K562 (cell line): ENCODE data around the gene SHLD1. TPM values are rescaled to one million over a fixed set of nuclear protein-coding genes. Genes with fewer than 3 reads are reported as not detected.

ENCODE experiments used
- BCOR ChIP-seq: fragments of 450-650 bp; IDR thresholded peaks from 2 replicates; pipeline ENCODE4 v1.6.1; 2016
- CBX5 ChIP-seq: IDR thresholded peaks from 2 replicates; pipeline ENCODE4 v1.6.1; 2014; ENCODE audit warnings: low read depth, borderline replicate concordance
- FIP1L1 ChIP-seq: fragments of 200-400 bp; formaldehyde crosslinking; IDR thresholded peaks from 2 replicates; pipeline ENCODE4 v1.6.1; 2018; ENCODE audit warnings: mild to moderate bottlenecking, low read depth, low read length; ENCODE audit not compliant: poor library complexity, severe bottlenecking
- FOXP1 ChIP-seq: sonication (generic); formaldehyde crosslinking; IDR thresholded peaks from 2 replicates; pipeline ENCODE4 v1.8.0; 2022; ENCODE audit warnings: mild to moderate bottlenecking, missing genetic modification reagents
- GTF2A2 ChIP-seq: IDR thresholded peaks from 2 replicates; pipeline ENCODE4 v1.6.1; 2016; ENCODE audit warnings: mild to moderate bottlenecking, missing genetic modification characterization, missing compliant biosample characterization
- HMGN3 ChIP-seq: IDR thresholded peaks from 2 replicates; pipeline ENCODE4 v1.6.1; 2011; ENCODE audit warnings: borderline replicate concordance, low read depth, mild to moderate bottlenecking, mixed read lengths, low read length; ENCODE audit not compliant: insufficient read length; ENCODE audit errors: extremely low read depth
- ILF3 ChIP-seq: fragments of 450-650 bp; IDR thresholded peaks from 2 replicates; pipeline ENCODE4 v1.6.1; 2018; ENCODE audit warnings: antibody characterized with exemption, mild to moderate bottlenecking, moderate library complexity, borderline replicate concordance
- MBD2 ChIP-seq: sonication (generic); IDR thresholded peaks from 2 replicates; pipeline ENCODE4 v1.6.1; 2016; ENCODE audit warnings: low read depth, borderline replicate concordance
- POLR2G ChIP-seq: fragments of 200-400 bp; formaldehyde crosslinking; IDR thresholded peaks from 2 replicates; pipeline ENCODE4 v1.6.1; 2017; ENCODE audit warnings: low read depth, mild to moderate bottlenecking, antibody characterized with exemption, low read length, moderate library complexity
- STAG1 ChIP-seq: sonication (generic); formaldehyde crosslinking; IDR thresholded peaks from 2 replicates; pipeline ENCODE4 v1.5.0; 2020; ENCODE audit warnings: missing genetic modification reagents, borderline replicate concordance
- TARDBP ChIP-seq: fragments of 450-650 bp; IDR thresholded peaks from 2 replicates; pipeline ENCODE4 v1.6.1; 2016
- WHSC1 ChIP-seq: IDR thresholded peaks from one replicate; pipeline ENCODE4 v1.6.1; 2012; ENCODE audit warnings: low read length, control low read depth, inconsistent platforms
- ZNF133 ChIP-seq: fragments of 250-450 bp; sonication (Bioruptor Pico); IDR thresholded peaks from 2 replicates; pipeline ENCODE4 v1.4.0; 2020; ENCODE audit warnings: mild to moderate bottlenecking
- ZNF24 ChIP-seq: fragments of 450-650 bp; IDR thresholded peaks from 2 replicates; pipeline ENCODE4 v1.6.1; 2016
- ZNF311 ChIP-seq: fragments of 250-450 bp; sonication (Bioruptor Pico); IDR thresholded peaks from 2 replicates; pipeline ENCODE4 v1.4.0; 2020; ENCODE audit warnings: mild to moderate bottlenecking, moderate library complexity
- polyA plus RNA-seq, 8 experiments: library from polyadenylated mRNA; depleted of rRNA in 4 of 8; stranded (reverse) in 5 of 8; unstranded in 3 of 8; fragments of >200 nt; fragmentation: Nextera tagmentation in 2 of 8; fragmentation: Illumina TruSeq in 1 of 8; extraction: Ambion mirVana in 2 of 8; extraction: Trizol in 1 of 8; gene quantifications; 2 replicates each; pipeline versions ENCODE4 v1.2.1 to v1.2.3, GENCODE V29; 2011 to 2014; ENCODE audit warnings: inconsistent platforms in 1 of 8, missing spikeins in 1 of 8
- total RNA-seq, 7 experiments: library from RNA; depleted of rRNA in 6 of 7; stranded (reverse); fragments of >200 nt in 6 of 7; fragmentation: Illumina TruSeq in 2 of 7; extraction: Trizol in 2 of 7; gene quantifications; 2 replicates each; pipeline versions ENCODE4 v1.2.1 to v1.2.3, GENCODE V29; 2011 to 2021; ENCODE audit warnings: low replicate concordance in 1 of 7
- TF ChIP-seq, protein P1 (sequence below): fragments of 450-650 bp; formaldehyde crosslinking; IDR thresholded peaks from 2 replicates; pipeline ENCODE4 v1.4.0; 2022; ENCODE audit warnings: missing genetic modification characterization
- TF ChIP-seq, protein P2 (sequence below): fragments of 450-650 bp; IDR thresholded peaks from 2 replicates; pipeline ENCODE4 v1.6.1; 2016; ENCODE audit warnings: antibody characterized with exemption
- TF ChIP-seq, protein P3 (sequence below): fragments of 450-650 bp; formaldehyde crosslinking; IDR thresholded peaks from 2 replicates; pipeline ENCODE4 v1.4.0; 2022; ENCODE audit warnings: missing genetic modification characterization
- TF ChIP-seq, protein P4 (sequence below), 2 experiments: fragments of 450-650 bp in 1 of 2; sonication (generic) in 1 of 2; formaldehyde crosslinking in 1 of 2; IDR thresholded peaks in 1 of 2; conservative IDR thresholded peaks in 1 of 2; 2 replicates each; pipeline versions ENCODE4 v1.6.1 to v1.8.1; 2016 to 2023; ENCODE audit warnings: mild to moderate bottlenecking in 2 of 2, moderate library complexity in 2 of 2, inconsistent platforms in 1 of 2, missing genetic modification reagents in 1 of 2
- TF ChIP-seq, protein P5 (sequence below): IDR thresholded peaks from 2 replicates; pipeline ENCODE4 v1.6.1; 2014; ENCODE audit warnings: antibody characterized with exemption

The SHLD1 gene
- total and polyA plus RNA-seq, 9 of the 15 experiments (the other 6 are each of a cell fraction or from before 2014, with no cell fraction given), result 3.7 to 21.6 (median 8.2) TPM

DNA sequence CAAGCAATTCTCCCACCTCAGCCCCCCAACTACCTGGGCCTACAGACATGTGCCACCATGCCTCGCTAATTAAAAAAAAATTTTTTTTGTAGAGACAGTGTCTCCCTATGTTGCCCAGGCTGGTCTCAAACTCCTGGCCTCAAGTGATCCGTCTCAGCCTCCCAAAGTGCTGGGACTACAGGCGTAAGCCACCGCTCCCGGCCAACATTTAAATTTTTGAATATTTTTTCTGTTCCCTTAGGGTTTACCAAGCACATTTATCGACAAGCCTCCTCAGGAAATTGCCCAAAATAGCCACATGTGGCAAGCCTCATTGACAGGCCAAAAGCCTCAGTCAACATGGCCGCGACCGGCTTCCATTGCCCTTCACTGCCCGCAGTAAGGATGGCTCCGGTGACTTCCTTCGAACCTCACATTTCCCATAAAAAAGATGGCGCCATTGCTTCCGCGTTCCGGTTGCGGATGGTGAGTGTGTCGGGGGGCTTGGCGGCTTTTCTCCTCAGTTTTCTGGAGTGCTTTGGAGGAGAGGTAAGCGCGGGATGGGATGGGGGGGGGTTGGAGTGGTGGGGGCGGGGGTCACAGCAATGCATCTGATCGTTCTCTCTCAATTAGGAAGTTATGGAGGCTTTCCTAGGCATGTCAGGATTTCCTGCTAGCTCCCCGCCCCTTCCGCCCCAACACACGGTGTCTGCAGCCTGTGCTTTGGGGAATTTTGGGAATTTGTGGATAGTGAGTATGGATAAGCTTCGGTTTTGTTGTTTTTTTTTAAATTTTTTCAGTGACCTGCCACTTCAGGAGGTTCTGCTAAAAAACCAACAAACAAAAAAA is at the start of gene SHLD1 (continued):
- TF ChIP-seq POLR2G (peak; percentile 82), TARDBP (no peak), ZNF311 (no peak), CBX5 (no peak), MBD2 (peak; percentile 65; the same call in 1 of the 2 replicates), FOXP1 (CRISPR knock-in tag) (no peak), ILF3 (no peak), STAG1 (no peak), FIP1L1 (no peak), WHSC1 (no peak), HMGN3 (no peak), BCOR (no peak), ZNF133 (CRISPR knock-in tag) (no peak), GTF2A2 (tag) (no peak), ZNF24 (no peak)
- TF ChIP-seq, protein P1, sequence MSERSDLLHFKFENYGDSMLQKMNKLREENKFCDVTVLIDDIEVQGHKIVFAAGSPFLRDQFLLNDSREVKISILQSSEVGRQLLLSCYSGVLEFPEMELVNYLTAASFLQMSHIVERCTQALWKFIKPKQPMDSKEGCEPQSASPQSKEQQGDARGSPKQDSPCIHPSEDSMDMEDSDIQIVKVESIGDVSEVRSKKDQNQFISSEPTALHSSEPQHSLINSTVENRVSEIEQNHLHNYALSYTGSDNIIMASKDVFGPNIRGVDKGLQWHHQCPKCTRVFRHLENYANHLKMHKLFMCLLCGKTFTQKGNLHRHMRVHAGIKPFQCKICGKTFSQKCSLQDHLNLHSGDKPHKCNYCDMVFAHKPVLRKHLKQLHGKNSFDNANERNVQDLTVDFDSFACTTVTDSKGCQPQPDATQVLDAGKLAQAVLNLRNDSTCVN, result no peak
- TF ChIP-seq, protein P2, sequence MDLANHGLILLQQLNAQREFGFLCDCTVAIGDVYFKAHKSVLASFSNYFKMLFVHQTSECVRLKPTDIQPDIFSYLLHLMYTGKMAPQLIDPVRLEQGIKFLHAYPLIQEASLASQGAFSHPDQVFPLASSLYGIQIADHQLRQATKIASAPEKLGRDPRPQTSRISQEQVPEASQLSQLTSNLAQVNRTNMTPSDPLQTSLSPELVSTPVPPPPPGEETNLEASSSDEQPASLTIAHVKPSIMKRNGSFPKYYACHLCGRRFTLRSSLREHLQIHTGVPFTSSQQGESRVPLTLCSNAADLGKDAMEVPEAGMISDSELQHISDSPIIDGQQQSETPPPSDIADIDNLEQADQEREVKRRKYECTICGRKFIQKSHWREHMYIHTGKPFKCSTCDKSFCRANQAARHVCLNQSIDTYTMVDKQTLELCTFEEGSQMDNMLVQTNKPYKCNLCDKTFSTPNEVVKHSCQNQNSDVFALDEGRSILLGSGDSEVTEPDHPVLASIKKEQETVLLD, result no peak
- TF ChIP-seq, protein P3, sequence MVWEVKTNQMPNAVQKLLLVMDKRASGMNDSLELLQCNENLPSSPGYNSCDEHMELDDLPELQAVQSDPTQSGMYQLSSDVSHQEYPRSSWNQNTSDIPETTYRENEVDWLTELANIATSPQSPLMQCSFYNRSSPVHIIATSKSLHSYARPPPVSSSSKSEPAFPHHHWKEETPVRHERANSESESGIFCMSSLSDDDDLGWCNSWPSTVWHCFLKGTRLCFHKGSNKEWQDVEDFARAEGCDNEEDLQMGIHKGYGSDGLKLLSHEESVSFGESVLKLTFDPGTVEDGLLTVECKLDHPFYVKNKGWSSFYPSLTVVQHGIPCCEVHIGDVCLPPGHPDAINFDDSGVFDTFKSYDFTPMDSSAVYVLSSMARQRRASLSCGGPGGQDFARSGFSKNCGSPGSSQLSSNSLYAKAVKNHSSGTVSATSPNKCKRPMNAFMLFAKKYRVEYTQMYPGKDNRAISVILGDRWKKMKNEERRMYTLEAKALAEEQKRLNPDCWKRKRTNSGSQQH (CRISPR knock-in tag), result no peak
- TF ChIP-seq, protein P4, sequence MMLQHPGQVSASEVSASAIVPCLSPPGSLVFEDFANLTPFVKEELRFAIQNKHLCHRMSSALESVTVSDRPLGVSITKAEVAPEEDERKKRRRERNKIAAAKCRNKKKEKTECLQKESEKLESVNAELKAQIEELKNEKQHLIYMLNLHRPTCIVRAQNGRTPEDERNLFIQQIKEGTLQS (IDR thresholded peaks at IDR 0.05), result no peak
- TF ChIP-seq, protein P4 (CRISPR knock-in tag; conservative IDR thresholded peaks at IDR 0.05), result no peak
- TF ChIP-seq, protein P5, sequence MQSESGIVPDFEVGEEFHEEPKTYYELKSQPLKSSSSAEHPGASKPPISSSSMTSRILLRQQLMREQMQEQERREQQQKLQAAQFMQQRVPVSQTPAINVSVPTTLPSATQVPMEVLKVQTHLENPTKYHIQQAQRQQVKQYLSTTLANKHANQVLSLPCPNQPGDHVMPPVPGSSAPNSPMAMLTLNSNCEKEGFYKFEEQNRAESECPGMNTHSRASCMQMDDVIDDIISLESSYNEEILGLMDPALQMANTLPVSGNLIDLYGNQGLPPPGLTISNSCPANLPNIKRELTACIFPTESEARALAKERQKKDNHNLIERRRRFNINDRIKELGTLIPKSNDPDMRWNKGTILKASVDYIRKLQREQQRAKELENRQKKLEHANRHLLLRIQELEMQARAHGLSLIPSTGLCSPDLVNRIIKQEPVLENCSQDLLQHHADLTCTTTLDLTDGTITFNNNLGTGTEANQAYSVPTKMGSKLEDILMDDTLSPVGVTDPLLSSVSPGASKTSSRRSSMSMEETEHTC, result no peak
